ENCODE data around the gene MX2. TPM values are rescaled to one million over a fixed set of nuclear protein-coding genes. Genes with fewer than 3 reads are reported as not detected.

The MX2 gene
- total and polyA plus RNA-seq, 9 donors = 0.72 to 3.2 (median 1.4) TPM

- Histone ChIP-seq H3K4me1 (ENCODE audit: control insufficient read depth, insufficient read depth, low read length) (peaks cover 19% of the 10 kb centered on the region), H3K27me3 (ENCODE audit: control insufficient read depth, insufficient read depth, low read length) (peaks cover 9% of the 10 kb centered on the region), H3K4me3 (ENCODE audit: low read length) (no peak overlapping the region), H3K9me3 (replicated peaks; ENCODE audit: control insufficient read depth, low read depth, low read length) (no peaks in the 10 kb centered on the region), H3K27ac (ENCODE audit: low read length) (no peak overlapping the region), H3K36me3 (ENCODE audit: control insufficient read depth, insufficient read depth, low read length) (no peaks in the 10 kb centered on the region)
- no peak for DNase-seq
- WGBS (ENCODE audit: insufficient coverage) = 92% methylated on average over 6 of the region's 7 CpGs
Observed at GRCh38 chr21:41371685-41372030, 9.8 kb downstream of the MX2 start.

- Histone ChIP-seq H3K4me1 (ENCODE audit: control insufficient read depth, insufficient read depth, low read length) (peaks cover 12% of the 10 kb centered on the region), H3K36me3 (ENCODE audit: control insufficient read depth, insufficient read depth, low read length) (peaks cover 3% of the 10 kb centered on the region), H3K9me3 (replicated peaks; ENCODE audit: control insufficient read depth, low read depth, low read length) (no peaks in the 10 kb centered on the region), H3K27ac (ENCODE audit: low read length) (no peak overlapping the region), H3K27me3 (ENCODE audit: control insufficient read depth, insufficient read depth, low read length) (peaks cover 7% of the 10 kb centered on the region), H3K4me3 (ENCODE audit: low read length) (no peak overlapping the region)
- 30% methylated on average over 3 of the region's 4 CpGs for WGBS (ENCODE audit: insufficient coverage)
- DNase-seq = no peak
Observed at GRCh38 chr21:41373253-41373652, 11.4 kb downstream of the MX2 start.

GRCh38 chr21:41373763-41374162, 11.9 kb downstream of the MX2 start:
- Histone ChIP-seq H3K4me1 (ENCODE audit: control insufficient read depth, insufficient read depth, low read length) (peaks cover 8% of the 10 kb centered on the region), H3K4me3 (ENCODE audit: low read length) (no peak overlapping the region), H3K27ac (ENCODE audit: low read length) (no peak overlapping the region), H3K9me3 (replicated peaks; ENCODE audit: control insufficient read depth, low read depth, low read length) (no peaks in the 10 kb centered on the region), H3K27me3 (ENCODE audit: control insufficient read depth, insufficient read depth, low read length) (peaks cover 7% of the 10 kb centered on the region), H3K36me3 (ENCODE audit: control insufficient read depth, insufficient read depth, low read length) (peaks cover 3% of the 10 kb centered on the region)
- DNase-seq = no peak
- WGBS (ENCODE audit: insufficient coverage) = no CpG with 5 or more reads among the region's 8 CpGs

GRCh38 chr21:41374177-41374712, 12.4 kb downstream of the MX2 start:
- H3K4me1 ChIP-seq (ENCODE audit: control insufficient read depth, insufficient read depth, low read length) = peaks cover 3% of the 10 kb centered on the region
- WGBS (ENCODE audit: insufficient coverage) = 98% methylated on average over 13 of the region's 14 CpGs
- no peak overlapping the region for H3K27ac ChIP-seq (ENCODE audit: low read length)
- peaks cover 4% of the 10 kb centered on the region for H3K27me3 ChIP-seq (ENCODE audit: control insufficient read depth, insufficient read depth, low read length)
- no peak overlapping the region for H3K4me3 ChIP-seq (ENCODE audit: low read length)
- DNase-seq = no peak
- H3K36me3 ChIP-seq (ENCODE audit: control insufficient read depth, insufficient read depth, low read length) = peaks cover 3% of the 10 kb centered on the region
- H3K9me3 ChIP-seq (replicated peaks; ENCODE audit: control insufficient read depth, low read depth, low read length) = no peaks in the 10 kb centered on the region

- peaks cover 2% of the 10 kb centered on the region for H3K27me3 ChIP-seq (ENCODE audit: control insufficient read depth, insufficient read depth, low read length)
- H3K36me3 ChIP-seq (ENCODE audit: control insufficient read depth, insufficient read depth, low read length) = peaks cover 8% of the 10 kb centered on the region
- no peak overlapping the region for H3K27ac ChIP-seq (ENCODE audit: low read length)
- H3K4me1 ChIP-seq (ENCODE audit: control insufficient read depth, insufficient read depth, low read length) = no peaks in the 10 kb centered on the region
- 78% methylated on average over 5 of the region's 5 CpGs for whole genome bisulfite sequencing (ENCODE audit: insufficient coverage)
- no peaks in the 10 kb centered on the region for H3K9me3 ChIP-seq (replicated peaks; ENCODE audit: control insufficient read depth, low read depth, low read length)
- H3K4me3 ChIP-seq (ENCODE audit: low read length) = no peak overlapping the region
- no peak for DNase-seq
Observed at GRCh38 chr21:41374867-41375533, 13.2 kb downstream of the MX2 start.

- Histone ChIP-seq H3K36me3 (ENCODE audit: control insufficient read depth, insufficient read depth, low read length) (peaks cover 13% of the 10 kb centered on the region), H3K9me3 (replicated peaks; ENCODE audit: control insufficient read depth, low read depth, low read length) (no peaks in the 10 kb centered on the region), H3K27me3 (ENCODE audit: control insufficient read depth, insufficient read depth, low read length) (no peaks in the 10 kb centered on the region), H3K27ac (ENCODE audit: low read length) (no peak overlapping the region), H3K4me3 (ENCODE audit: low read length) (no peak overlapping the region), H3K4me1 (ENCODE audit: control insufficient read depth, insufficient read depth, low read length) (no peaks in the 10 kb centered on the region)
- WGBS (ENCODE audit: insufficient coverage) = 64% methylated on average over 2 of the region's 5 CpGs
- DNase-seq = no peak
Observed at GRCh38 chr21:41375875-41376274, 14.0 kb downstream of the MX2 start.

GRCh38 chr21:41377715-41378114, 15.9 kb downstream of the MX2 start:
- Histone ChIP-seq H3K27ac (ENCODE audit: low read length) (no peak overlapping the region), H3K4me1 (ENCODE audit: control insufficient read depth, insufficient read depth, low read length) (no peaks in the 10 kb centered on the region), H3K9me3 (replicated peaks; ENCODE audit: control insufficient read depth, low read depth, low read length) (no peaks in the 10 kb centered on the region), H3K36me3 (ENCODE audit: control insufficient read depth, insufficient read depth, low read length) (peaks cover 17% of the 10 kb centered on the region), H3K27me3 (ENCODE audit: control insufficient read depth, insufficient read depth, low read length) (no peaks in the 10 kb centered on the region), H3K4me3 (ENCODE audit: low read length) (no peak overlapping the region)
- no peak for DNase-seq
- 68% methylated on average over 10 of the region's 16 CpGs for WGBS (ENCODE audit: insufficient coverage)

- 75% methylated on average over 5 of the region's 8 CpGs for WGBS (ENCODE audit: insufficient coverage)
- H3K27me3 ChIP-seq (ENCODE audit: control insufficient read depth, insufficient read depth, low read length) = no peaks in the 10 kb centered on the region
- H3K9me3 ChIP-seq (replicated peaks; ENCODE audit: control insufficient read depth, low read depth, low read length) = no peaks in the 10 kb centered on the region
- no peak overlapping the region for H3K27ac ChIP-seq (ENCODE audit: low read length)
- no peak overlapping the region for H3K4me3 ChIP-seq (ENCODE audit: low read length)
- DNase-seq = no peak
- peaks cover 24% of the 10 kb centered on the region for H3K36me3 ChIP-seq (ENCODE audit: control insufficient read depth, insufficient read depth, low read length)
- H3K4me1 ChIP-seq (ENCODE audit: control insufficient read depth, insufficient read depth, low read length) = no peaks in the 10 kb centered on the region
Observed at GRCh38 chr21:41378849-41379248, 17.0 kb downstream of the MX2 start.

GRCh38 chr21:41379901-41380300, 18.1 kb downstream of the MX2 start:
- H3K4me1 ChIP-seq (ENCODE audit: control insufficient read depth, insufficient read depth, low read length) = no peaks in the 10 kb centered on the region
- H3K27ac ChIP-seq (ENCODE audit: low read length) = no peak overlapping the region
- H3K4me3 ChIP-seq (ENCODE audit: low read length) = no peak overlapping the region
- H3K36me3 ChIP-seq (ENCODE audit: control insufficient read depth, insufficient read depth, low read length) = peaks cover 26% of the 10 kb centered on the region
- no peak for DNase-seq
- no peaks in the 10 kb centered on the region for H3K27me3 ChIP-seq (ENCODE audit: control insufficient read depth, insufficient read depth, low read length)
- 83% methylated on average over 12 of the region's 12 CpGs for WGBS (ENCODE audit: insufficient coverage)
- H3K9me3 ChIP-seq (replicated peaks; ENCODE audit: control insufficient read depth, low read depth, low read length) = no peaks in the 10 kb centered on the region

- H3K27ac ChIP-seq (ENCODE audit: low read length) = no peak overlapping the region
- no peak for DNase-seq
- H3K36me3 ChIP-seq (ENCODE audit: control insufficient read depth, insufficient read depth, low read length) = peaks cover 26% of the 10 kb centered on the region
- H3K9me3 ChIP-seq (replicated peaks; ENCODE audit: control insufficient read depth, low read depth, low read length) = no peaks in the 10 kb centered on the region
- no peaks in the 10 kb centered on the region for H3K27me3 ChIP-seq (ENCODE audit: control insufficient read depth, insufficient read depth, low read length)
- H3K4me1 ChIP-seq (ENCODE audit: control insufficient read depth, insufficient read depth, low read length) = no peaks in the 10 kb centered on the region
- H3K4me3 ChIP-seq (ENCODE audit: low read length) = no peak overlapping the region
Observed at GRCh38 chr21:41381731-41382130, 19.9 kb downstream of the MX2 start.

Measured in muscle of leg (tissue), 11 donors.